ENCODE measurements around the gene CARD19. TPM values are rescaled to one million over a fixed set of nuclear protein-coding genes. Genes with fewer than 3 reads are reported as not detected.
A peak's percentile ranks its signal among the peaks of the same experiment; 100 is the strongest.

Gene CARD19
- total RNA-seq, 3 donors from 2014 or later: 59.0 to 79.3 (median 62.1) TPM

GRCh38 chr9:93112116-93112863 is 16.3 kb downstream of the CARD19 start:
- intact Hi-C loops (cut with DNase I; ENCODE audit: low total_unique reads): no loop called here
- Histone ChIP-seq H3K9me3 (no peaks in the 10 kb centered on the region), H3K36me3 (no peaks in the 10 kb centered on the region), H3K27ac (peak overlapping the region in 1 of 2 donors; percentile 61), H3K27me3 (no peaks in the 10 kb centered on the region), H3K4me1 (peaks cover 0 to 5% of the 10 kb centered on the region in 2 donors), H3K4me3 (no peak overlapping the region)
- TF ChIP-seq POLR2A (IDR thresholded peaks at IDR 0.05) (no peak), POLR2AphosphoS5 (IDR thresholded peaks at IDR 0.05) (no peak), CTCF (IDR thresholded peaks at IDR 0.05) (no peak)
- DNase-seq (ENCODE audit: low spot score in 2 of 2): peak in 1 of 2 donors; percentile 38

GRCh38 chr9:93112864-93113389 is 16.9 kb downstream of the CARD19 start:
- H3K27me3 ChIP-seq: no peaks in the 10 kb centered on the region
- peaks cover 0 to 5% of the 10 kb centered on the region in 2 donors for H3K4me1 ChIP-seq
- no peak for TF ChIP-seq POLR2AphosphoS5 (IDR thresholded peaks at IDR 0.05)
- no peak for TF ChIP-seq CTCF (IDR thresholded peaks at IDR 0.05)
- no peak for TF ChIP-seq POLR2A (IDR thresholded peaks at IDR 0.05)
- intact Hi-C loops (cut with DNase I; ENCODE audit: low total_unique reads): no loop called here
- DNase-seq (ENCODE audit: low spot score in 2 of 2): peak in 1 of 2 donors; percentile 39
- no peaks in the 10 kb centered on the region for H3K36me3 ChIP-seq
- H3K27ac ChIP-seq: no peak overlapping the region
- H3K9me3 ChIP-seq: no peaks in the 10 kb centered on the region
- no peak overlapping the region for H3K4me3 ChIP-seq

- Histone ChIP-seq H3K27me3 (no peaks in the 10 kb centered on the region), H3K9me3 (no peaks in the 10 kb centered on the region), H3K4me3 (no peak overlapping the region), H3K36me3 (no peaks in the 10 kb centered on the region), H3K27ac (peak overlapping the region in 1 of 2 donors; percentile 89), H3K4me1 (peaks cover 0 to 5% of the 10 kb centered on the region in 2 donors)
- TF ChIP-seq POLR2A (IDR thresholded peaks at IDR 0.05) (no peak), CTCF (IDR thresholded peaks at IDR 0.05) (no peak), POLR2AphosphoS5 (IDR thresholded peaks at IDR 0.05) (no peak)
- intact Hi-C loops (cut with DNase I; ENCODE audit: low total_unique reads): no loop called here
- peak in 1 of 2 donors; percentile 49 for DNase-seq (ENCODE audit: low spot score in 2 of 2)
Measured at GRCh38 chr9:93114169-93114983, 18.4 kb downstream of the CARD19 start.

- no peaks in the 10 kb centered on the region for H3K27me3 ChIP-seq
- peak overlapping the region in 1 of 2 donors; percentile 89 for H3K27ac ChIP-seq
- H3K9me3 ChIP-seq: no peaks in the 10 kb centered on the region
- TF ChIP-seq POLR2AphosphoS5 (IDR thresholded peaks at IDR 0.05) (no peak), POLR2A (IDR thresholded peaks at IDR 0.05) (no peak), CTCF (IDR thresholded peaks at IDR 0.05) (no peak)
- no peaks in the 10 kb centered on the region for H3K36me3 ChIP-seq
- no peak overlapping the region for H3K4me3 ChIP-seq
- H3K4me1 ChIP-seq: peaks cover 2 to 5% of the 10 kb centered on the region in 2 donors
- DNase-seq (ENCODE audit: low spot score in 2 of 2): peak in 1 of 2 donors; percentile 9
- intact Hi-C loops (cut with DNase I; ENCODE audit: low total_unique reads): no loop called here
Measured at GRCh38 chr9:93114984-93115335, 18.9 kb downstream of the CARD19 start.

All from breast epithelium (tissue), 4 donors.